Fibroblast of peridontal ligament (primary cell): Measurements from ENCODE around the gene CACNG7.
"Not testable (repeated sequence)": the region's sequence is repeated elsewhere in the genome, so short reads cannot be mapped to it uniquely, and the experiment has no call there.

Experiments
- DNase-seq: peaks from one replicate; pipeline ENCODE4 v3.0.0-alpha.2; 2010; ENCODE audit errors: extremely low read depth

CACNG7 gene

DNA sequence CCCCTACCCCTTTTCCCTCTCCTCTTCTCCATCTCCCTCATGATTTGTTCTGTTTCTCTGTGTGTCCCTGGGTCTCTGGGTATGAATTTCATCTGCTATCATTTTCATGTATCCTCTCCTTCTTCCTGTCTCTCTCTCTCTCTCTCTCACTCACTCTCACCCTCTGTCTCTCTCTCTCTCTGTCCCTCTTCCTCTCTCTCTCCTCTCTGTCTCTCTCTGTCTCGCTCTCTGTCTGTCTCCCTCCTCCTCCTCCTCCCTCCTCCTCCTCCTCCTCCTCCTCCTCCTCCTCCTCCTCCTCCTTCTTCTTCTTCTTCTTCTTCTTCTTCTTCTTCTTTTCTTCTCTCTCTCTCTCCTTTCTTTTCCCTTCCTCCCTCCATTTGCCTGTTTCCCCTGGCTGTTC lies 3.3 kb upstream of the CACNG7 start:
- DNase-seq, result no peak

DNA sequence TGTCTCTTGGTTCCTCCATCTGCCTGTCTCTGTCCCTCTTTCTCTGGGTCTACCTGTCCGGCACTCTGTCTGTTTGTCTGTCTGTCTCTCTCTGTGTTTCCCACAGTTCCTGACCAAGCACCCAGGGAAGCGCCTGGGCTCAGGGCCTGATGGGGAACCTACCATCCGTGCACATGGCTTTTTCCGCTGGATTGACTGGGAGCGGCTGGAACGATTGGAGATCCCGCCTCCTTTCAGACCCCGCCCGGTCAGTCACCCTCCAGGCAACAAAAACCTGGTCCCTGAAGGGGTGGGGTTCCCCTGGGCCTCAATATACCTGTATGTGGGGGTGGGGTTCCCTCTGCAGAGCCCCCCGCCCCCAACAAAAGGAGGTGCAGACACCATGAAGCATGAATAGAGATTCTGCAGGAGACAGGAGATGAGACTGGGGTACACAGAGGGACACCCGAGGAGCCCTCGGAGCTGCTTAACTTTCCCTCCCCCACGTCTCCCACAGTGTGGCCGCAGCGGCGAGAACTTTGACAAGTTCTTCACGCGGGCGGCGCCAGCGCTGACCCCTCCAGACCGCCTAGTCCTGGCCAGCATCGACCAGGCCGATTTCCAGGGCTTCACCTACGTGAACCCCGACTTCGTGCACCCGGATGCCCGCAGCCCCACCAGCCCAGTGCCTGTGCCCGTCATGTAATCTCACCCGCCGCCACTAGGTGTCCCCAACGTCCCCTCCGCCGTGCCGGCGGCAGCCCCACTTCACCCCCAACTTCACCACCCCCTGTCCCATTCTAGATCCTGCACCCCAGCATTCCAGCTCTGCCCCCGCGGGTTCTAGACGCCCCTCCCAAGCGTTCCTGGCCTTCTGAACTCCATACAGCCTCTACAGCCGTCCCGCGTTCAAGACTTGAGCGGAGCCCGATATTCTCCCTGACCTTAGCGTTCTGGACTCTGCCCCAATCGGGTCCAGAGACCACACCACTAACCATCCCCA lies 2.6 kb upstream of the CACNG7 start:
- DNase-seq, result no peak

DNA sequence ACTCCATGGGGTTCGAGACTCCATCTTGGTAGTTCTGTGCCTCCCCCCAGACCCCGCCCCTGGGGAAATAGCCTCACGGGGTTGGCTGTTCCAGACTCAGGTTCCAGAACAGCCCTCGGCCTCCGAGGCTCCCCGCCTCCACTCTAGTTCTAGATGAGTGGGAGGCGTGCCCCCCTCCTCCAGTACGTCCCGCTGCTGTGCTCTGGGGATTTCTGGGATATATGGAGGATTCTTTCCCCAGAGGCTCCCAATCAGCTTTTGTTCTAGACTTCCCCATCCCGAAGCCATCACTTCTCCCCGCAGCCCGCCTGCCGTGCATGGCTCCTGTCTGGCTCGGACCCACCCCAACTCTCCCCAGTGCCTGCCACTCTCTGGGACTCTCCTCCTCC lies 1.9 kb upstream of the CACNG7 start:
- no peak for DNase-seq

DNA sequence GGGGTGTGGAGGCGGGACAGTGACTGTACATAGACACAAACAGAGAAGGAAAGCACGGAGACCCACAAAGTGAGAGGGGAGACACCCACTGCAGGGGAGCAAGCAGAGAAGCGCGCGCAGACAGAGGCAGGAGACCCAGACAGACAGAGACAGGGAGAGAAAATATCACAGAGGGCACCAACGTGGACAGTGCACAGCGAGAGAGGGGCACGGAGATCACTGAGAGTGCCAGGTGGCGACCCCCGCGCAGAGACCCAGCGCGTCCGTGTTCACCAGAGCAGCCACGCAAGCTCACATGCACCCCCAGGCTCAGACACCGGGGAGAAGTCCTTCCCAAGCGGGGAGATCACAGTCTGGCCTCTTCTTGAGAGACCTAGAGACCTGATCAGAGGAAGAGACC lies 1.4 kb upstream of the CACNG7 start:
- no peak for DNase-seq

DNA sequence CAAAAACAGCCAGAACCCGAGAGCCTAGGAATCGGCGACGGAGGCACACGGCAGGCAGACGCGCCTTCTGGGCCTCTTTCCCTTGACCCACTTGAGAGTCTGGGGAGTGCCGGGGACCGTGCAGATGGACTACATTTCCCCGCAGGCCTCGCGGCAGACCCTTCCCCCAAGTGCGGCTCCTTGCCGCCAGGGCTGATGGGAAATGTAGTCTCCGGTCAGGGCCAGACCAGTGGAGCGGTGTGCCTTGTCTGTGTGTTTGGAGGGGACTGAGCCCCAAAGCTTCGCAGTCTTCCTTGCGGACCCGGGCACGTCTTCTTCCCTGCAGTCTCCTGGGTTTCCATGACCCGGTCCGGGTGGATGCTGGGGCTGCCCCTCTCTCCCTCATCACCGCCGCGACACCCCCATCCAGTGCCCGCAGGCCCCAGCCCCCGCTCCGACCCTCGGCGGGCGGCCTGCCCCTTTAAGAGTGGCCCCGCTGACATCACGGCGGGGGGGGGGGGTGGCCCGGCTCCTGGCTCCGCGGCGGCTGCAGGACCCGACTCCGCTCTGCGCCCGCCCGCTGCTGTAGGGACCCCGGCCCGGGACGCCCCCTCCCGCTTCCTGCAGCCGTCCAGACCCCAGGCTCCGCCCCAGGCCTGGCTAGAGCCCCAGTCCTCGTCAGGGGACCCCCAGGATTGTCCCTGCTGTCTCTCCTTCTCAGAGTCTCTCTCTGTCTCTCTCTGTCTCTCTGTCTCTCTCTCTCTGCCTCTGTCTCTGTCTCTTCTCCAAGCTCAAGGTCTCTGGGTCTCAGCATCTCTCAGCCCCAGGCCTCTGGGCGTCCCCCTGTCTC lies 758 bp upstream of the CACNG7 start:
- DNase-seq, result peak; percentile 16

DNA sequence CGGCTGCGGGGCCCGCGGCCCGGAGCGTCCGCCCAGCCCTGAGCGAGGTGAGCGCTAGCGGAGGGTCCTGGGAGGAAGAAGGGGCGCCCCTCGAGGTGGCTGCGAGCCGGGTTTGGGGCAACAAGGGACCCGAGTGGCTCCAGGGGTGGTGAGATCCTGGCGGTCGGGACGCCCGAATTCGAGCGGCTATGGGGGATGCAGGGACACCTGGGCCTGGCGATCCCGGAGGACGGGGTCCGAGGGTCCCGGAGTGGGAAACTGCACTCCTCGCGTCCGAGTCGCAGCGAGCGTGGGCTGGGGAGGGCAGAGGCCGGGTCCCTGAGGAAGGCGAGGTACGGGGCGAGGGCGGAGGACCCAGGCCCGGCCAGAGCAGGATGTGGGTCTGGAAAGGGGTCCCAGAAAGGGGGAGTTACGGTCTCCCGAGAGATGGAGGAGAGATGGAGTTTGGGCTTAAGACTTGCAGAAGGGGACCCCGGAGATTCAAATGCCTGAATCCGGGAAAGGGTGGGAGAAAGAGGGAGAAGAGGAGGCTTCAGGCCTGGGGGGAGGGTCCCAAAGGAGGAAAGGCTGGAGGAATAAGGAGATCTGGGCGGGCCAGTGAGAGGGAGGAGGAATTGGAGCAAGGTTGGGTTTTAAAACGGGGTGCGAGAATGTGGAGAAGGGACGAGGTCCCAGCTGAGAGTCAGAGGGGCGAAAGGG lies 542 bp downstream of the CACNG7 start:
- DNase-seq, result no peak

DNA sequence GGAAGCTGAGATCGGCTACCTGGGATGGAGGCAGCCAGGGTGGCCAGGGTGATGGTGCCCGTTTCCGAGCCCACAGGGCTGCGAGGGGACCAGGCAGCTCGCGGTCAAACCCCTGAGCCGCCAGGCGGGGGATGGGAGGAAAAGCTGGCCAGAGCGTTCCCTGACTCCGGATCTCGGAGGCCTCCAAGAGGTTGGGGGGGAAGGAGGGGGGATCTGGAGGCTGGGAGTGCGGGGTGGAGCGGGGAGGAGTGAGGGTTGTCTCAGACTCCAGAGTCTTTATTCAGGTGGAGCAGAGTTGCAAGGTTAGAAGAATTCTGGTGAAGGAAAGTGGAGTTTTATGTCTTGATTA lies 1.1 kb downstream of the CACNG7 start:
- no peak for DNase-seq

DNA sequence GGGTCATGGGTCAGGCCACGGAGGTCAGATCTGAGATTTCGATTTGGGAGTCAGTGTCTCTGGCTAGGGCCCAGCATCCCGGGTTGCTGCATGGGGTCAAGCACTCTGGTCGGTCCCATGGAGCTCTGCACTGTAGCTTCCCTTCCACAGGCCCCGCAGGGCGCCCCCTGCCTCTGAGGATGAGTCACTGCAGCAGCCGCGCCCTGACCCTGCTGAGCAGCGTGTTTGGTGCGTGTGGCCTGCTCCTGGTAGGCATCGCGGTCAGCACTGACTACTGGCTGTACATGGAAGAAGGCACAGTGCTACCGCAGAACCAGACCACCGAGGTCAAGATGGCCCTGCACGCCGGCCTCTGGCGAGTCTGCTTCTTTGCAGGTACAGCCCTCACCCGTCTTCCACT lies 3.6 kb downstream of the CACNG7 start:
- no peak for DNase-seq

DNA sequence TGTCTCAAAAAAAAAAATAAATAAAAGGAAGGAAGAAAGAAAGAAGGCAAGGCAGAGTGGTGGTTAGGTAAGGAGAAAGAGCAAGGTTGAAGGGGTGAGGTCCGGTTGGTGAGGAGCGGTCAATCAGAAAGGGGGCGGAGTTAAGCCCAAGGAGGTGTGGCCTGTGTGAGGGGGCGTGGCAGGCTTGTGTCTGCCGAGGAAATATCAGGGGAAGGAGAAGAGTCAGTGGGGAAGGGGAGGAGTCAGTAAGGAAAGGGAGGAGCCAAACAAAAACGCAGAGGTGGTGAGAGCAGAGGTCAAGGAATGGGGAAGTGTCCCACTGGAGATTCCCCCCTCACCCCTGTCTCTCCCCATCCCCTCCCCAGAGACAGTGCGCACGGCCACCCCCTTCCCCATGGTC lies 5.9 kb downstream of the CACNG7 start:
- DNase-seq, result no peak

DNA sequence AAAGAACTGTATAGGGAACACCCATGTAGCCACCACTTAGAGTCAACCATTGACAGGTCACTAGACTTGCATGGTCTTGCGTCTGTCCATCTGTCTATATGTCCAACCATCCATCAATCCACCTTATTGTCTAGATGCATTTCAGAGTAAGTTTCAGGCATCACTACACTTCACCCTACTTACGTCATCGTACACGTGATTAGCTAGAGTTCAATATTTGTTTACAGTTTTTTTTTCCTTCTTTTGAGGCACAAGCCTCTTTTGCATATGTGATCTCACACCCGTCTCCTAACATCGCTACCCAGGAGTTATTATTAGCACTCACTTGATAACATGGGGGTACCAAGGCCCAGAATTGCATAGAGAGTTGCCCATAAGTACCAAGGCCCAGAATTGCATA lies 6.9 kb downstream of the CACNG7 start:
- no peak for DNase-seq

DNA sequence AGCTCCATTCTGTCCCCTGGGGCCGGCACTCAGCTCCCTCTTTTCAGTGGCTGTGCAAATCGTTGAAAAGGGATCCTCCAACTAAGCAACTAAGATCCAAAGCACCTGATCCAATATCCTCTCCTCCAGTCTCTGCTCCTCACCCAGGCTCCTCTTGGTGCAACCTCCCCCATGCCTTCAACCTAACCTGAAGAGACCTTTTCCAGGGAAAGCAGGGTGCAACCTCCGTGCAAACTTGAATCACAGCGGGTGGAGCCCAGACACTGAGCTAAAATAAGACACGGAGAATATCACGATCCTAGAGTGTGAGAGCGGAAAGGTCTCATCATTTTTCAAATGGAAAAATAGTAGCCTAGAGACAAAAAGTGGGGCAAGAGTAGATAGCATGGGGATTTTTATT lies 8.3 kb downstream of the CACNG7 start:
- DNase-seq, result no peak

DNA sequence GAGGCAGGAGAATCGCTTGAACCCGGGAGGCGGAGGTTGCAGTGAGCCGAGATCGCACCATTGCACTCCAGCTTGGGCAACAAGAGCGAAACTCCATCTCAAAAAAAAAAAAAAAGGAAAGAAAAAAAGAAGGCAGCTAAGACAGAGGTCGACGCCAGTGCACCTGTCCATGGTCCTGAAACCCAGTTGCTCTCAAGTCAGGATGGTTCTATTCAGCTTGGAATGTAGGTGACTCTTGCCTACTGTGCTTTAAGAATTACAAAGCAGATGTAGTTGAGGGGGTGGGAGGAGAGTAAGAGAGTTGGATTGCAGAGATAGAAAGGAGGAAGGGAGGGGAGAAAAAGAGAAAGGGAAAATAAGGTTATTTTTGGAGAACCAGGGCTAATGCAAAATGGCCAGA lies 18.7 kb downstream of the CACNG7 start:
- peak; percentile 60 for DNase-seq

DNA sequence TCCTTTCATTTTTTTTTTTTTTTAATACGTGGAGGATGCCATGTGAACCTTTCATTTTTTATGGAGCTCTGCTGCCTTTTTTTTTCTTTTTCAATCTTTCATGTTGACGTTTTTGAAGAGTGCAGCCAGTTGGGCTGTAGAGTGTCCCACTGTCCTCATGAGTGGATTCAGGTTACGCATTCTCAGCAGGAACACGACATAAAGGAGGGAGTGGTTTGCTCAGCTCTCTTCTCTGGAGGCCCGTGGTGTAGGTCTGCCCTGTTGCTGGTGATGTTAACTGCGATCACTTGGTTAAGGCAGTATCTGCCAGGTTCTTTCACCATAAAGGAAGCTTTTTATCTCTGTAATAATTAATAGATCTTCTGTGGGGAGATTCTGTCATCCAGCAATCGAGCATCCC lies 27.0 kb downstream of the CACNG7 start:
- no peak for DNase-seq

DNA sequence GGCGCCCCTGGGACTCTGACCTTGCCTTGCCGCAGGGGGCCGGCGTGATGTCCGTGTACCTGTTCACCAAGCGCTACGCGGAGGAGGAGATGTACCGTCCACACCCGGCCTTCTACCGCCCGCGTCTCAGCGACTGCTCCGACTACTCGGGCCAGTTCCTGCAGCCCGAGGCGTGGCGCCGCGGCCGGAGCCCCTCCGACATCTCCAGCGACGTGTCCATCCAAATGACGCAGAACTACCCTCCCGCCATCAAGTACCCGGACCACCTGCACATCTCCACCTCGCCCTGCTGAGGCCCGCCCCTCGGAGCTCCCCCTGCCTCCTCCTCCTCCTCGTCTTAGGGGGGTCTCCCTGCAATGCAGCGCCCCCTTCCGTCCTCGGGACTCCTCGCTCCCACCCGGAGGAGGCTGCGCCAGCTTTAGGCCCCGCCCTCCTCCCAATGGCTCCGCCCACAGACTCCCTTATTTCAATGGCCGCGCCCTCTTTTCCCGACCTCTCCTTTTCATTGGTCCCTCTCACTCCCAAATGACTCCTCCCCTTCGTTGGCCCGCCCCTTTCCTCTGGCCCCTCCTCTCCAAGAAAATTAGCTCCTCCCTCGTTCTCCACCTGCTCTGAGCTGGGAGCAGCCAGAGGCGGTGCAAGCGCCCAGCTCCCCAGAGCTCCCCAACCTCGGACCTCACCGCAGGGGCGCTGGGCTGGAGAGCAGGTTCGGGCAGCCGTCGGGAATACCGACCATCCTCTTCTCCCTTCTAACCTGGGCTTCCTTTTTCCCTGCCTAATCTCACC lies 33.1 kb downstream of the CACNG7 start:
- DNase-seq, result no peak

DNA sequence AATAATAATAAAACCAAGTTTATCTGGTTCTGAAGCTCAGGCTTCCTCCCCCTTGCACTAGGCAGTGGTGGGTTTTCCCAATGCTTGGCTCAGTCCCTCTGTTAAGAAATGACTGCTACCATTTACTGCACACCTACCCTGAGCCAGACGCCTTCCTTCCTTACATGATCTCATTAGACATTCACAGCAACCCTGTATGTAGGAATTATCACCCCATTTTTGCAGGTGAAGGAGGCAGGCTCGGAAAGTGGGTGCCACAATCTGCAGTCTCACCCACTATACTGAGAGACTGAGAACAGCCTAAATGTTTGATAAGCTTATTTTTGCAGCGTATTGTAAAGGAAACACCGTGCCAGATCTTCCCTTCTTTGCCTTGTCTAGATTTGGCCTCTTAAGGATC lies 35.3 kb downstream of the CACNG7 start:
- DNase-seq, result no peak

DNA sequence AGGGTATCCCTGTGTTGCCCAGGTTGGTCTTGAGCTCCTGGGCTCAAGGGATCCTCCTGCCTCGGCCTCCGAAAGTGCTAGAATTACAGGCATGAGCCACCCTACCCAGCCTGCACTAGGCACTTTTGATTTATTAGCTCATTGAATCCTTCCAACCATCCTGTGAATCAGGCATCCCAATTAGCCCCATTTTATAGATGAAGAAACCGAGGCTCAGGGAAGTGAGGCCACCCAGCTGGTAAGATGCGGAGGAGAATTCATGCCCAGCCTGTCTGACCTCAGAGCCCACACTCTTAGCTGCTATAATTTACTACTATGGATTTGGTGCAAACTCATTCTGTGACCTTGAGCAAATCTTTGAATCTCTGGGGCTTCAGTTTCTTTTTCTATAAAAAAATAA lies 35.9 kb downstream of the CACNG7 start:
- no peak for DNase-seq

DNA sequence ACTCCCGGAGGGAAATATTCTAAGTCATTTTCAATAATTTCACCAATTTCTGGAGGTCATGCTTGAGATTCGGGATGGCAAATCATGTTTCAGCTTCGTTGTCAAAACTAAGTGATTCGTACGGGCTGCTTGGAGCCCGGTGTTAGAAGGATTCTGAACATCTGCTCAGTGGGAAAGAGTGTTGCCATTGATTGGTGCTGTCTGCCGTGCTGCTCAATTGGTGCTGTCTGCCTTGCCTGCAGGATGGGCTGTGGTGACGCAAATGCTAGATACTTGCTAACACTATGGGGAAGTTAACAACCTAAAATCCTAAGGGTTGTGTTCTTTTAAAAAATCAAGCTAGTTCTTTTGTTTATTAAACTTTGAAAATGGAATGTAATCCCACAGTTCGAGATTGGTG lies 36.4 kb downstream of the CACNG7 start:
- DNase-seq, result no peak

DNA sequence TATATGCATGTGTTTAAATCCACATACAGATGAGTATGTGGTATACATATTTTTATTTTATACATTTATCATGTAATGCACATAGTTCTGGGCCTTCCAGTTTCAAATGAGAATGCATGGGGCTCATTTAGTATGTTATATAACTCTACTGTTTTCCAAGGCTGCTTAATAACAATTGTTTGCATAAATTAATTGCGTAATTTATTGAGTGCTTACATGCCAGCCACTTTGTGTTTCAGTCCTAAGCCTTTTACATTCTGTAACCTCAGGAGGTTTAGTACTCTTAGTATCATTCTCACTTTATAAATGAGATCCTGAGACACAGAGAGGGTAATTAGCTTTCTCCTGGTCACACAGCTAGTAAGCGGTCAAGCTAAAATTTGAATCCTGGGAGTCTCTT lies 36.9 kb downstream of the CACNG7 start:
- DNase-seq, result no peak

DNA sequence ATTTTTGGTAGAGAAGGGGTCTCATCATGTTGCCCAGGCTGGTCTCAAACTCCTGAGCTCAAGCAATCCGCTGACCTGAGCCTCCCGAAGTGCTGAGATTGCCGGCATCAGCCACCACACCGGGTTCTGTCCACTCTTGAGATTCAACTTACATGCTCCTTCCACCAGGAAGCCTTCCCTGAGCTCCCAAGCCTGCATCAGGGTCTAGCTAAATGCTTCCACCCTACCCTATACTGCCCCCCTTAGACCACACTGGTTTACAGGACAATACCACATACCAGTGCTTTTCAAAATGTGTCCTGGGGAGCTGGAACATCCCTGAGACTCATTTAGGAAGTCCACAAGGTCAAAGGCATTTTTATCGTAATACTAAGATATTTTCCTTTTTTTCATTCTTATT lies 38.5 kb downstream of the CACNG7 start:
- no peak for DNase-seq

DNA sequence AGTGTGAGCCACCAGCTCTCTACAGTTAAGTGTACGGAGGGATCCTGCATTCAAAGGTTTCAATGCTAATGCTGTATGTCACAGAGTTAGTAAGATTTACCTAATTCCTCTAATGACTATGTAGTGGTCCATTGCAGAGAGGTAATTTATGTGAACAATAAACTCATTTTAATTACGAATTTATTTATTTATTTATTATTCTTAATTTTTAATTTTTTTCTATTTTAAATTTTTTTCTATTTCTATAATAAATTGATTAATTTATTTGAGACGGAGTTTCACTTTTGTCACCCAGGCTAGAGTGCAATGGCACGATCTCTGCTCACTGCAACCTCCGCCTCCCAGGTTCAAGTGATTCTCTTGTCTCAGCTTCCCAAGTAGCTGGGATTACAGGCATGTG lies 39.5 kb downstream of the CACNG7 start:
- DNase-seq, result not testable (repeated sequence)

DNA sequence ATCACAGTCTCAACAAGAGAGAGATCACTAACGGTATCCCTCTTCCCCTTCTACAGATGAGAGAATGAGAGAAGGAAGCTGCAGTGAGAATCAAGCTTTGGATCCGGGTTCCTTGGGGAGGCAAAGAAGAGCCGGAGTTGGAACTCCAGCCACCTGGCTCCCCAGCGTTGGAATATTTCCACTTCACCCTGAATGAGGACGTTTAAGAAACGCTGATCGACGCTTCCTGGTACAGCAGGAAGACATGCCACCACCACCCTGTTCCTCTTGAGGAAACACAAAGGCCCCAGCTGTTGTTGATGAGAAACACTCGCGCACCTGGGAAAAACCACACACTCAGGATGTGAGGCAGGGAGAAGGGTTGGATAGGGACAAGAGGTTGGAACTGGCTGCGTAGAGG lies 42.4 kb downstream of the CACNG7 start:
- no peak for DNase-seq

DNA sequence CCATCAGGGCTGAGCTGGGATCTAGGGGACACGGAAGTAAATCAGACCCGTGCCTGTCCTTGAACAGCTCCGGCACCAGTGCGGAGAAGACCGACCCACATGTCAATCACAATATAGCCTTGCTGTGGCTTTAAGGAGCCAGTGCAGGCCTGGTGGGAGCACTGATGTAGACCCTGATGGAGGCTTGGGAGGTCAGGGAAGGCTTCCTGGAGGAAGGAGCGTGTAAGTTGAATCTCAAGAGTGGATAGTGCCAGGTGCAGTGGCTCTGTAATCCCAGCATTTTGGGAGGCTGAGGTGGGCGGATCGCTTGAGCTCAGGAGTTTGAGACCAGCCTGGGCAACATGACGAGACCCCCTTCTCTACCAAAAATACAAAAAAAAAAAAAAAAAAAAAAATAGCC lies 42.9 kb downstream of the CACNG7 start:
- DNase-seq, result no peak
